ENCODE data around the gene CTNNA2.

CTNNA2 gene

GRCh38 chr2:80122675-80123074, 609.8 kb downstream of the CTNNA2 start:
- H3K4me3 ChIP-seq (ENCODE audit: low read depth, low read length): no peak overlapping the region
- no peak for TF ChIP-seq CTCF (IDR thresholded peaks at IDR 0.05; ENCODE audit: borderline replicate concordance, insufficient read depth, low read depth, low read length)

- H3K4me3 ChIP-seq (ENCODE audit: low read depth, low read length): no peak overlapping the region
- TF ChIP-seq CTCF (IDR thresholded peaks at IDR 0.05; ENCODE audit: borderline replicate concordance, insufficient read depth, low read depth, low read length): no peak
These were observed 613.8 kb downstream of the CTNNA2 start for GRCh38 chr2:80126596-80127189.

DNA sequence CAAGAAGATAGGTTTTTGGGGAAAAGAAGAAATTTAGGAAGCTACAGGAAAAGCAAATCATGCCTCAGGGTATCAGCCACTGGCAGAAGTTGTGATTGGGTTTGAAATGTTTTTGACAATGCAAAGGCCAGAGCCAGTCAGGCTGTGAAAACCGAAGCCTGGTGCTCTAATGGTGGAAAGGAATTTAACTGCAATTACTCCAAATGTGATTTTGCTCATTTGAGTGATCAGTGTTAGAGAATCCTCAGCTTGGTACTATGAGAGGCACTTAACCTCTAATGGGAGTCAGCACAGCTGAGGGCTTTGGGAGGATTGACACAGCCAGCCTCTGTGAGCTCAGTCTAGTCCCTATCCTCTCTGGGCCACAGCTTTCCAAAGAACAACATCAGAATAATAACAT, 615.2 kb downstream of the CTNNA2 start:
- TF ChIP-seq CTCF (IDR thresholded peaks at IDR 0.05; ENCODE audit: borderline replicate concordance, insufficient read depth, low read depth, low read length): no peak
- H3K4me3 ChIP-seq (ENCODE audit: low read depth, low read length): no peak overlapping the region

- no peak for TF ChIP-seq CTCF (IDR thresholded peaks at IDR 0.05; ENCODE audit: borderline replicate concordance, insufficient read depth, low read depth, low read length)
These were observed 619.4 kb downstream of the CTNNA2 start for GRCh38 chr2:80132281-80132680.

DNA sequence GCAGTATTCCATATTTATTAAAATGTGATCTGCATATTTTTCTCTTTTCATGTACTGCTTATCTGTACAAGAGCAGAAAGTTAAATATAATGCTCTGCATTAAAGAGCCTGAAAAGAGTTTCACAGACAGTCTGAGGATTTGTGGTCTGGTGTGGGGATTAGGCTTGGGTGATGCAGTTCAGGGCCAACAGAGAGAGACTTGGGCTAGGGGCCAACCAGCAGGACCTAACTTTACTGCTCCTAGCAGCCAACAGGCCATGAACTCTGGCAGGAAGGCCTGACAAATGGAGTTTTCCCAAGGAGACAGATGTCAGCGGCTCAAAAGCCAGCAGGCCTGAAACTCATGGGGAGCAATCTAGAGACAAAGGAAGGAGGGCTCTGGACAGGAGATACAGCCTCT, 622.1 kb downstream of the CTNNA2 start:
- TF ChIP-seq CTCF (IDR thresholded peaks at IDR 0.05; ENCODE audit: borderline replicate concordance, insufficient read depth, low read depth, low read length): no peak
- H3K4me3 ChIP-seq (ENCODE audit: low read depth, low read length): no peak overlapping the region

More at GRCh38 chr2:80132281-80132680, 619.4 kb downstream of the CTNNA2 start:
- H3K4me3 ChIP-seq (ENCODE audit: low read depth, low read length): no peak overlapping the region

DNA sequence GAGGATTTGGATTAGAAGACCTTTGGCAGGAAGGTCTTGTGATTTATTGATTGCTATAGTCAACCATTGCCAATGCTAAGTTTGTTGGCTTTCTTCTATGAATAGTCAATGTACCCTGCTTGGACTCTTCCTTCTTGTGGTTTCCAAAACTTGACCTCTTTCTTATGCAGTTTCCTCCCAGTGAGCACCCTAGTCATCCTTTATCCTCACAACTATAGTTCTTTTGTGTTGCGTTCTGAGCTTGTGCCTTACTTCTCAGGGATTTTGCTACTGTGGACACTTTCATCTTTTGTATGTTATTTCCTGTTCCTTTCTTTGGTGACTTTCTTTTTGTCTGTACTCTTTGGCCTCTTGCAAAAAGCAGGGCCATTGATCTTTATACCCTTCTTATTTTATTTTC, 623.5 kb downstream of the CTNNA2 start:
- no peak for TF ChIP-seq CTCF (IDR thresholded peaks at IDR 0.05; ENCODE audit: borderline replicate concordance, insufficient read depth, low read depth, low read length)
- H3K4me3 ChIP-seq (ENCODE audit: low read depth, low read length): no peak overlapping the region

DNA sequence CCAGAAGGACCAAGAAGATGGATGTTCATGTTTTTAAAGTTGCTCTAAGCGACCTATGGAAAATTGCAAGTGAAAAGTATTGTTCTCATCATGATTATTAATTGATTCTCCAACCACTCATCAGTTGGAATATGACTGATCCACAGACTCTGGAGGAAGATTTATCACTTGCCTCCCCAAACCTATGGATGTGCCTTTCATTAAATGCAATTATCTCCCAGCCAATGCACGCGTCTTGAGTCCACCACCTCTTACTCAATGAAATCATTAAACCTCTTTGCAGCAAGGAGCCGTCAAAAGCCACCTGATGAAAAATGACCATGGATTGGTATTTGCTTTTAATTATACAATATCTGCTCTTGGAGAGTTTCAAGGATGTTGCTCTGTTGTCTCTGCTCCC, 626.1 kb downstream of the CTNNA2 start:
- no peak overlapping the region for H3K4me3 ChIP-seq (ENCODE audit: low read depth, low read length)
- no peak for TF ChIP-seq CTCF (IDR thresholded peaks at IDR 0.05; ENCODE audit: borderline replicate concordance, insufficient read depth, low read depth, low read length)
